ENCODE measurements around the gene MPP2. TPM values are rescaled to one million over a fixed set of nuclear protein-coding genes. Genes with fewer than 3 reads are reported as not detected.

MPP2 gene
- polyA plus RNA-seq, 1 of the 3 experiments (the other 2 are of a cell fraction): 8.3 TPM

DNA sequence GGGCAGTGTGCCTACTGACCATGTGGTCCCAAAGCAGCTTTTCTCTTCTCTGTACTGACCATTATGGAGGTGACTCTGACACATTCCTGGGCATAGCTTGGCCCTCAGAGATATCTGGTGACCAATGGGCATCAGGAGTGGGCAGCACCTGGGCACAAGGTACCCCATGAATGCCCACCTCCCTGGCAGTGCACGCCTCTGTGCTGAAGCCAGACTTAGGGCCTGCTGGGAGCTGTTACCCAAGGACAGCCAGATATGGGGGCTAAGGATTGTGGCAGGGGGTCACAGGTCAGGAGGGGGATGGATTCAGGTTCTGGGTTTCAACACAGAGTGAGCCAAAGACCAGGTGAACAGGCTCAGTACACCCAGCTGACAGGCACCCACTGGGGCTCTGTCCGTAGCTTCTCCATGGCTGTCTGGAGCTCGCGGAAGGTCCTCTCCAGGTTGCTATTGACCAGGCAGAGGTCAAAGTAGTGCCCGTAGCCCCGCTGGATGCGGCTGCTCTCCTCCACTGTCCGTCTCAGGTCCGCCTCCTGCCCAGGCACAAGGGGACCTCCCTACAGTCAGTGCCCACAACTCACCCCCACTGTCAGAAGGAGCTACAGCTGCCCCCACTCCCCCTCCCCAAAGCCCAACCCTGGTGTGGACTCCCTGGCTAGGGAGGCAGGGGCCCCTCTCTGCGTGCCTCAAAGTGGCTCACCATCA lies 29.7 kb downstream of the MPP2 start:
- POLR2A ChIA-PET: no interaction called here
- TF ChIP-seq RCOR1 (IDR thresholded peaks at IDR 0.05; ENCODE audit: low read length): no peak
- no peak for TF ChIP-seq YY1 (IDR thresholded peaks at IDR 0.05; ENCODE audit: low read depth)
- TF ChIP-seq FOXM1 (IDR thresholded peaks at IDR 0.05; ENCODE audit: low read depth): no peak
- TF ChIP-seq RXRA (IDR thresholded peaks at IDR 0.05; ENCODE audit: borderline replicate concordance, low read depth): no peak
- TF ChIP-seq EZH2phosphoT487 (IDR thresholded peaks at IDR 0.05; ENCODE audit: borderline replicate concordance, low read depth): no peak
- no peak for TF ChIP-seq TCF12 (IDR thresholded peaks at IDR 0.05)
- TF ChIP-seq IRF3 (IDR thresholded peaks at IDR 0.05; ENCODE audit: low read depth, low read length): no peak
- TF ChIP-seq, protein P1, sequence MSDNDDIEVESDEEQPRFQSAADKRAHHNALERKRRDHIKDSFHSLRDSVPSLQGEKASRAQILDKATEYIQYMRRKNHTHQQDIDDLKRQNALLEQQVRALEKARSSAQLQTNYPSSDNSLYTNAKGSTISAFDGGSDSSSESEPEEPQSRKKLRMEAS (IDR thresholded peaks at IDR 0.05; ENCODE audit: low read depth): no peak
- no peak for TF ChIP-seq REST (IDR thresholded peaks at IDR 0.05; ENCODE audit: low read depth, low read length)
- TF ChIP-seq ELF1 (IDR thresholded peaks at IDR 0.05): no peak
- no peak for TF ChIP-seq TAF1 (IDR thresholded peaks at IDR 0.05; ENCODE audit: borderline replicate concordance, low read depth, low read length)
- TF ChIP-seq NFIC (IDR thresholded peaks at IDR 0.05; ENCODE audit: borderline replicate concordance): no peak
- no peak for TF ChIP-seq RFX5 (IDR thresholded peaks at IDR 0.05; ENCODE audit: low read length)
- TF ChIP-seq GABPA (IDR thresholded peaks at IDR 0.05; ENCODE audit: low read depth): no peak
- no peak for TF ChIP-seq MXI1 (IDR thresholded peaks at IDR 0.05; ENCODE audit: low read depth, low read length)
- no peak for TF ChIP-seq EP300 (IDR thresholded peaks at IDR 0.05; ENCODE audit: borderline replicate concordance in 1 of 2, low read depth in 1 of 2, low read length in 1 of 2)
- TF ChIP-seq CHD2 (IDR thresholded peaks at IDR 0.05; ENCODE audit: low read length, partially characterized antibody): no peak
- Histone ChIP-seq H3K4me2 (no peak overlapping the region), H3K4me3 (ENCODE audit: low read depth in 2 of 2, low read length in 1 of 2) (no peak overlapping the region), H3K9me3 (no peaks in the 10 kb centered on the region), H3K9me2 (no peaks in the 10 kb centered on the region), H3K27ac (ENCODE audit: low read depth in 2 of 2, low read length in 1 of 2) (no peak overlapping the region), H3K4me1 (ENCODE audit: control insufficient read depth in 1 of 2, insufficient read depth in 2 of 2, low read depth in 1 of 2, low read length in 1 of 2) (peaks cover 0 to 2% of the 10 kb centered on the region in 2 experiments; a peak in 1 of 4 replicates), H2AFZ (ENCODE audit: low read depth) (no peak overlapping the region), H3F3A (replicated peaks; ENCODE audit: insufficient read depth) (no peaks in the 10 kb centered on the region), H3K27me3 (ENCODE audit: insufficient read depth) (no peaks in the 10 kb centered on the region), H4K20me1 (ENCODE audit: insufficient read depth) (no peaks in the 10 kb centered on the region), H3K9ac (no peak overlapping the region), H3K79me2 (ENCODE audit: insufficient read depth) (no peaks in the 10 kb centered on the region), H3K36me3 (replicated peaks in 1 of 2; ENCODE audit: control insufficient read depth in 1 of 2, insufficient read depth in 2 of 2, low read length in 1 of 2) (no peaks in the 10 kb centered on the region)
- CTCF ChIA-PET: interaction anchor here (0.6 to 10.0 kb wide), 33 partner anchors 12 to 425 kb away, joined by 3 to 344 read pairs (median 5); partner anchors contain the start of genes CD300LG, MPP2 and PPY
- no peak for DNase-seq
- 86% methylated on average over 8 of the region's 10 CpGs for WGBS (ENCODE audit: low lambda C conversion rate)

Measured in SK-N-SH (cell line).